HG03469 (cell line): ENCODE data around the gene BCAS4.
A peak's percentile ranks its signal among the peaks of the same experiment; 100 is the strongest.
"Not testable (repeated sequence)": the region's sequence is repeated elsewhere in the genome, so short reads cannot be mapped to it uniquely, and the experiment has no call there.

ENCODE experiments used
- ATAC-seq: cut with Tn5 transposase; IDR thresholded peaks from one replicate; pipeline ENCODE4 v1.9.1; 2021; ENCODE audit warnings: mild to moderate bottlenecking, moderate library complexity, moderate number of reproducible peaks; ENCODE audit not compliant: unreplicated experiment

Gene BCAS4

DNA sequence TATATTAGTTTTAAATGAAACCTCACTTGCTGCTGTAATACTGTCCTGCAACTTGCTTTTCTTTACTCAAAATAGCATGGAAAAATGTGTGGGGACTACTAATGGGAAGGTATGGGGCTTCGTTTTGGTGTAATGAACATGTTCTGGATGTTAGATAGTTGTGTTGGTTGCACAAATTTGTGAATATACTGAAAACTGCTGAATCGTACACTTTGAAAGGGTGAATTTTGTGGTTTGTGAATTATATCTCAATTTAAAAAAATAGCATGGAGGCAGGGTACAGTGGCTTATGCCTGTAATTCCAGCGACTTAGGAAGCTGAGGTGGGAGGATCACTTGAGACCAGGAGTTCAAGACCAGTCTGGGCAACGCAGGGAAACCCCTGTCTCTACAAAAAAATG is 2.3 kb downstream of the BCAS4 start:
- ATAC-seq, result no peak

DNA sequence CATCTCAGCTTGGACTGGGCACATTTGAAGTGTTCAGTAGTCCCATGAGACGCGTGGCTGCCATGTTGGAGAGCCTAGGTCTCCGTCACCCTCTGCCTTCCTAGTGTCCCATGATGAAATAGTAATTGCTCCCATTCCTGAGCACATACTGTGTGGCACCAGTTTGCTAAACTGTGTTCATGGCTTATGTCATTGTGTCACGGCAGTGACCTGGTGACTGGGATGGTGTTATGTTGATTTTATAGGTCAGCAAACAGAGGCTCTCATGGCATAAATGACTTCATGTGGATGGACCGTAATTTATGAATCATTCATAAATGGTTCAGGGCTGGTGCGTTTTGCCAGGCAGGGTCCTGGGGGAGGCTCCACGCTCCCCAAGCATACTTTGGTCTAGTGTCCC is 3.8 kb downstream of the BCAS4 start:
- ATAC-seq, result no peak

DNA sequence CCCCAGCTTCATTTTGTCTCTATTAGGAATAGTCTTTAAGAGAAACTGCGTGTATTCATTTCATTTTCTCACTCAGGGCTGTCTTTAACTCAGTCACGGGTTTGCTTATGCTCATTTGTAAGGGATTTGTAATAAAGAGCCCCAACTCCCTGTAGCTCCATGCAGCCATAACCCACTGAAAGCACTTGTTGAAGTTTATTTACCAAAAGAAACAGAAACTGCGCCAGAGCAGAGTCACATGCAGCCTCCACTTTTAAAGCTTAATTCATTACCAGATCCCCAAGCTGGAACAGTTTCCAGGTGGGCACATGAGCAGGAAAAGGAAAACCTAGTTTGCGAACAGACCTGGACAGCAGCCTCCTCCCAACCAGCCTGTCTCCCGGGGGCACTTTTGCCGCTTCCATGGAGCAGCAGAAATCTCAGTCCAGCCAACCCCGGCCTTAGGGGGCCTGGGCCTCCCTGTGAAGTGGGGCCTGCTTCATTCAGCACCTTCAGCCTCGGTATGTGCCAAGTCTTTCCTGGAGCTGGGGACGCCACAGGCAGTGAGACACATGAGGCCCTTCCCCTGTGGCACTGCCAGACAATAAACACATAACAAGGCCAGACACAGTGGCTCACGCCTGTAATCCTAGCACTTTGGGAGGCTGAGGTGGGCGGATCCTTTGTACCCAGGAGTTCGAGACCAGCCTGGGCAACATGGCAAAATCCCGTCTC is 4.5 kb downstream of the BCAS4 start:
- no peak for ATAC-seq

DNA sequence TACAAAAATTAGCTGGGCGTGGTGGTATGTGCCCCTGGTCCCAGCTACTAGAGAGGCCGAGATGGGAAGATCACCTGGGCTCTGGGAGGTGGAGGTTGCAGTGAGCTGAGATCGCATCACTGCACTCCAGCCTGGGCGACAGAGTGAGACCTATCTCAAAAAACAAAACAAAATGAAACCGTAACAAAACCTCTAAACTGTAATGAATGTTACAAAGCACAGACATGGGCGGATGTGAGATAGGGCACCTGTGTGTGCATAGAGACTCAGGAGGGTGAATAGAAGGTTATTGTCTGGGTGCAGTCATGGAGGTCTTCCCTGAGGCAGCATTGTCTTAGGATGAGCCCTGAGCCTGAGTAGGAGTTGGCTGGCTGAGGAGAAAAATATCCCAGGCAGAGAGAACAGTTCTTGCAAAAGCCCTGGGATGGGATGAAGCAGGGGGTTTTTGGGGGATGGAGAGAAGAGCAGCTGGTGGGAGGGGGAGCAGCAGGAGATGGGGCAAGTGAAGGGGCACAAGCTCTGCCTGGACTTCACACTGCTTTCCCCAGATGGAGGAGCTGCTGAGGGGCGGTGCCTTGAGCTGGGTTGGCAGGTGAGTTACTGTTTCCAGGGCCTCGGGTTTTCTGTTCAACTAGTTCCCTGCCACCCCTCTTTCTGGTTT is 5.2 kb downstream of the BCAS4 start:
- ATAC-seq, result peak; percentile 25

DNA sequence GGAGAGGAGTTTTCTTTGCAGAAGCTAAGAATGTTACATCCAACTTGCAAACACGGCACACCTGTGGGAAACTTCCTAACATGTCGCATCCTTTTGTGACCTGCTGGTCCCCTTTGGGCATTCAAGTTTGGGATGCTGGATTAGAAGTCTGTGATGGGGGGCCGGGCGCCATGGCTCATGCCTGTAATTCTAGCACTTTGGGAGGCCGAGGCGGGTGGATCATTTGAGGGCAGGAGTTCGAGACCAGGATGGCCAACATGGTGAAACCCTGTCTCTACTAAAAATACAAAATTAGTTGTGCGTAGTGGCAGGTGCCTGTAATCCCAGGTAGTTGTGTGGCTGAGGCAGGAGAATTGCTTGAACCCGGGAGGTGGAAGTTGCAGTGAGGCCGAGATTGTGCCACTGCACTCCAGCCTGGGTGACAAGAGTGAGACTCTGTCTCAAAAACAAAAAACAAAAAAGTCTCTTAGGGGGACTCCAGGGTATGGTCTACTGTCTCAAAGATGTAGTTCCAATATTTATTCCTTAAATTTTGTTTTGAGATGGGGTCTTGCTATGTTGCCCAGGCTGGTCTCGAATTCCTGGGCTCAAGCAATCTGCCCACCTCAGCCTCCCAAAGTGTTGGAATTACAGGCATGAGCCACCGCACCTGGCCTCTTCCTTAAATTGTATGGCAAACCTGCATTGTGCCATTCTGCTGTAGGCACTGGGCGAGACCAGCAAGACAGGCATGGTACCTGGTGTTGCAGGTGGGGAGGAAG is 6.3 kb downstream of the BCAS4 start:
- not testable (repeated sequence) for ATAC-seq

DNA sequence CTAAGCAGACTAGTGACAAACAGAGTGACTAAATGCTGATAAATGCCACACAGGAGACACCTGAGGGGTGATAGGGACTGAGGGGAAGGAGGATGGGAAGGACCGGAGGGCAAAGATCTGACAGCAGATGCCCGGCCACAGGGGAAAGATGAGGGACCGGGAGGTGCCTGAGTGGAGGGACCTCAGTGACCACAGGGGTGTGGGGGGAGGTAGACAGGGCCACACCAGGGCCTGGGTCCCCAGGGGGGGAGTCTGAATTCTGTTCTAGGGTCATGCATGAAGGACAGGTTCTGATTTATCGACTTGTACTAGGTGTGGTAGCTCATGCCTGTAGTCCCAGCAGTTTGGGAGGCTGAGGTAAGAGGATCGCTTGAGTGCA is 6.9 kb downstream of the BCAS4 start:
- no peak for ATAC-seq

DNA sequence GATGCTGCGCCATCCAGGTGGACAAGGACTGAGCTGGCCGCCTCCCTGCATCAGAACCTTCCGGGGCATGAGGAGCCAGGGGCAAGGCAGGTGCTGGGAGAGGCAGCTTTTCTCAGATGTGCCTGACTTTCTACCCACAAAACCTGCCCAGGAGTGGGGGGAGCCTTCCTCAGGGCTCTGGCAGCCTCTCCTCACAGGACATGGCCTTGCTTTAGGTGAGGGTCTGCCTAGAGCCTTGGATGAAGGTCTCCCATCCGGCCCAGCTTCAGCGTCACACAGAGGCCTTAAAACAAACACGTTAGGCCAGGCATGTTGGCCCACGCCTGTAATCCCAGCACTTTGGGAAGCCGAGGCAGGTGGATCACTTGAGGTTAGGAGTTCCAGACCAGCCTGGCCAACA is 7.4 kb downstream of the BCAS4 start:
- no peak for ATAC-seq

DNA sequence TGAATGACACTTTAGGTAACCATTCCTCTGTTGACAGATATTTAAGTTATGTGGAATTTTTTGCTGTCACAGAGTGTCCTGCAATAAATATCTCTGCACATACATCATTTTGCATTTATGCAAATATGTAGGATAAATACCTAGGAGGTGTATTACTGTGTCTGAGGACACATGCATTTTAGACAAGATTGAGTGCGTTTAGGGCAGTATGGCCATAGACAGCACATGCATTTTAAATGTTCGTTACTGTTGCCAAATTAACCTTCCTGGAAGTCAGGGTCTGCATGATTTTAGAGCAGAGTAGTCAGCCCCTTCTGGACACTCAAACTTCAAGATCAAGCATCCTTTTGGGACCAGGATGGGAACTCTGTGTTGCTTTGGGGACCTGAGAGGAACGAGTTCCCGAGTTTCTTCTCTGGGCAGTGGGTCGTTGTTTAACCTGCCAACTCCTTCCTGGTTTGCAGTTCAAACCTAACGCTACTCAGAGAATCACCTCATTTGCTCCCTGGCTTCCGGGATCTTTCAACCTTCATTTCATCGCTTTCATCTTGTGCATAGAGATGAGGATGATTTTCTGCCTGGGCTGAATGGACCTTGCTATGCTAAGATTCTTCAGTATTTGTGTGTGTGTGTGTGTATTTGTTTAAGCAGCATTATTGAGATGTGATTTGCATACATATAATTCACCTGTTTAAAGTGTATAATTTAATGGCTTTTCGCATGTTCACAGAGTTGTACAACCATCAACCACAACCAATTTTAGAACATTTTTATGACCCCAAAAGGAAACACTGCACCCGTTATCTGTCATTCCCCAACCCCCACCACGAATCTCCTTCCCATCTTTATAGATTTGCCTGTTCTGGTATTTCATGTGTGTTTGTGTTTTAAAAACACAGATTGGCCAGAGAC is 9.8 kb downstream of the BCAS4 start:
- ATAC-seq, result no peak

DNA sequence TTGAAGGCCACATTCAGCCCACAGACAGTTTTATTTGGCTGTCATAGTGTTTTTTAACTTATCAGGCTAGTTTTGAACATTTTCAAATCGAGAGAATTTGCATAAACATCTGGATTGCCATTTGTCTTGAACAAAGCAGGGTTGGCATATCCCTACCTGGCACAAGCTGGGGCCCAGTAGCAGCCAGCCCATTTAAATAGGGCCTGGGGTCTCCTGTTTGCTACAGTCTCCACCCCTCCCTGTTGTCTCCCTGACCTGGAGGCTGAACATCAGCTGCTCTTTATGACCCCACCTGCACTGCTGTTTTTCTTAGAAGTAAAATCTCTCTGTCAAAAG is 10.5 kb downstream of the BCAS4 start:
- ATAC-seq, result no peak

DNA sequence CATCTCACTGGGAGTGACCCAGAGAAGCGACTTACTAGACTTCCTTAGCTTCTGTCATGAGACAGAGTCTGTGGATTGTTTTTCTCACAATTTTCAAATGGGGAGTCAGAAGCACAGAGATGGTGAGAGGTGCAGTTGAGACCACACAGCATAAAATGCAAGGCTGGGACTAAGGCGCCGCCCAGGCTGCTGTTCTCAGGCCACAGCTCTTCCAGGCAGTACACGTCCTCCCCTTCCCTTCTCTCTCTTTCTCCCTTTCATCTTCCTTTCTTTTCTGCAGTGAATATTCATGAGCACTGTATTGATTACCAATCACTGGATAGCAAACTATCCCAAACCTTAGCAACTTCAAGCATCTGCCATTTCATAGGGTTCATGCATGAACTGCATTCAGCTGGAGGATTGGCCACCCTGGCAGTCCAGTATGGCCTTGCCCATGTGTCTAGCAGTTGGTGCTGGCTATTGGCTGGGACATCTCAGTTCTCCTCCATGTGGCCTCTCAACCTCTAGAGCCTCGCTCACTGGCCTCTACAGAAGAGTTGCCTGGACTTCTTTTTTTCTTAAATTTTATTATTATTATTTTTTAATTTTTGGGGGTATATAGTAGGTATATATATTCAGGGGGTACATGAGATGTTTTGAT is 11.4 kb downstream of the BCAS4 start:
- no peak for ATAC-seq

DNA sequence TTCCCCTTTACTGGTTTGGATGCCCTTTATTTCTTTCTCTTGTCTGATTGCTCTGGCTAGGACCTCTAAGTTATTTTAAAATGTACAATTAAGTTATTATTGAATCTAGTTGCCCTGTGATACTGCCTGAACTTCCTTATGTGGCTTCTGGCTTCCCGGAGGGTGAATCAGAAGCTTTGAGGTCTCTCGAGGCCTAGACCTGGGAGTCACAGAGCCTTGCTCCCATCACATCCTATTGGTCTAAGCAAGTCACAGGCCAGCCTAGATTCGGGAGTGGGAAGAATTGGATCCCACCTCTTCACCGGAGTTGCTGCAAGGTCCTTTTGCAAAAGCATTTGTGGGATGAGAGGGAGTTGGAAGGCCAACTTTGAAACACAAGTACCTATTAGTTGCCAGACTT is 15.2 kb downstream of the BCAS4 start:
- no peak for ATAC-seq

DNA sequence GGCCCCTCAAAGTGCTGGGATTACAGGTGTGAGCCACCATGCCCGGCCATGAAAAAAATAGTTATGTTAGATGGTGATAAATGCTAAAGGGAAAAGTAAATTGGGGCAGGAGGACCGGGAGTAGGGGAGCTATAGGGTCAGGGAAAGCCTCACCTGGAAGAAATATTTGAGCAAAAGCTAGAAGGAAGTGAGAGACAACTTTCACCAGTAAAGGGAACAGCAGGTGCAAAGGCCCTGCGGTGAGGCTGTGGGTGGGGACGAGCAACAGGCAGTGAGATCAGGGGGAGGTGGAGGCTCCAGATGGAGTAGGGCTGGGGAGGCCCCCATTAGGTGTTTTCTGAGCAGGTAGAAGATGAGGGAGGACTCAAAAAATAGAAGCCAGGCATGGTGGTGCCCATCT is 16.0 kb downstream of the BCAS4 start:
- no peak for ATAC-seq

DNA sequence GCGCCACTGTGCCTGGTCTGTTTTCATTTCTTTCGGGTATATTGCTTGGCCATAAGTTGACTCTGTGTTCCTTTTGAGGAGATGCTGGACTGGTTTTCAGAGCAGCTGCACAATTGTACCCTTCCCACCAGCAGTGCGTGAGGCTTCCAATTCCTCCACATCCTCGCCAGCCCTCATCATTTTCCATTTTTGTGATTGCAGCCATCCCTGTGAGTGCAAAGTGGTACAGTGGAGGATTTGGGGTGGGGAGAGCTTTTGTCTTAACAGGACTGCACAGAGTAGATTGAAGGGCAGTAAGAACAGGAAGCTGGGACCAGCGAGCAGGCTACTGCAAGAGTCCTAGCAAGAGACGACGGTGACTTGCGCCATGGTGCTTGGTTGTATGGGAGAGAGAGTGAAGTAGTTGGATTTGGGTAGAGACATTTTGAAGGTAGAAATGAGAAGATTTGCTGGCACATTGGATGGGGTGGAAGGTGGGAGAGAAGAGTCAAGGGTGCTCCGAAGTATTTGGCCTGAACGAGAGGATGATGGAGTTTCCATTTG is 18.3 kb downstream of the BCAS4 start:
- ATAC-seq, result no peak

DNA sequence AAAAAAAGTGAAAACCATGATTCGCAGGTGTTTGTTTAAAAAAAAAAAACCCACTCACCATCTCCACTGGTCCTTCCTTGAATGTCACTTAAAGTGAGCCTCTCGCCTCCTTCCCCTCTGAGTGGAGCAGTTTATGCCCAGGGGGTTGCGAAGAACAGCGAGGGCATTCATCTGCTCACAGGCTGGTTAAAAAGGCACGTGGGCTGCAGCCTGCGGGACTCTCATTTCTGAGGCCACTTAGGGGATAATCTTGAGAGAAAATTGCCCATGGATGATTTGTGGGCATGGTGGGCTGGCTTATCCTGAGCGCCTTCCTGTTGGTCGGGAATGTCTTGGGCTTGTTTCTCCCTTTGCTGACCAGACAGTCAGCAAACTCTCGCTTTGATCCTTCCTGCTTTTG is 18.9 kb downstream of the BCAS4 start:
- ATAC-seq, result no peak

DNA sequence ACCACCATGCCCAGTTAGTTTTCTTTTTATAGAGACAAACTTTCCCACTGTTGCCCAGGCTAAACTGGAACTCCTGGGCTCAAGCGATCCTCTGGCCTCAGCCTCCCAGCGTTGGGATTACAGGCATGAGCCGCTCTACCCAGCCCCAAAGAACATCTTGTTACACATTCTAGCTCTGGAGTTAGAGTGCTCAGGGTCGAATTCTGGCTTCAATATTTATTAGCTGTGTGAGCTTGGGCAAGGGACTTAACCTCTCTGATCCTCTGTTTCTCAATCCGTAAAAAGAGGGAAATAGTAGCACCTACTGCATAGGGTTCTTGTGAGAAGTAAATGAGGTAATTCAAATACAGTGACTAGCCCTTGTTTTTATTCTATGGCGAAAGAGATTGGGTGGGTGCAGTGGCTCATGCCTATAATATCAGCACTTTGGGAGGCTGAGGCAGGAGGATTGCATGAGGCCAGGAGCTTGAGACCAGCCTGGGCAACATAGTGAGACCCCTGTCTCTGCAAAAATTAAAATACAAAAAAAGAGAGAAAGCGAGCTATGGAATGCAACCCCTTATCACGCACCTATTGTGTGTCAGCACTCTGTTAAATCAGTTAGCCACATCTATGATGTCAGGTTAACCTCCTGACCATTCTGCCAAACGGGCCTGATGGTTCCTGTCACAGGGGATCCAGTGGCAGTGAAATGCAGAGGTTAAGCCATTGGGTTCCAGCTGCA is 19.7 kb downstream of the BCAS4 start:
- no peak for ATAC-seq

DNA sequence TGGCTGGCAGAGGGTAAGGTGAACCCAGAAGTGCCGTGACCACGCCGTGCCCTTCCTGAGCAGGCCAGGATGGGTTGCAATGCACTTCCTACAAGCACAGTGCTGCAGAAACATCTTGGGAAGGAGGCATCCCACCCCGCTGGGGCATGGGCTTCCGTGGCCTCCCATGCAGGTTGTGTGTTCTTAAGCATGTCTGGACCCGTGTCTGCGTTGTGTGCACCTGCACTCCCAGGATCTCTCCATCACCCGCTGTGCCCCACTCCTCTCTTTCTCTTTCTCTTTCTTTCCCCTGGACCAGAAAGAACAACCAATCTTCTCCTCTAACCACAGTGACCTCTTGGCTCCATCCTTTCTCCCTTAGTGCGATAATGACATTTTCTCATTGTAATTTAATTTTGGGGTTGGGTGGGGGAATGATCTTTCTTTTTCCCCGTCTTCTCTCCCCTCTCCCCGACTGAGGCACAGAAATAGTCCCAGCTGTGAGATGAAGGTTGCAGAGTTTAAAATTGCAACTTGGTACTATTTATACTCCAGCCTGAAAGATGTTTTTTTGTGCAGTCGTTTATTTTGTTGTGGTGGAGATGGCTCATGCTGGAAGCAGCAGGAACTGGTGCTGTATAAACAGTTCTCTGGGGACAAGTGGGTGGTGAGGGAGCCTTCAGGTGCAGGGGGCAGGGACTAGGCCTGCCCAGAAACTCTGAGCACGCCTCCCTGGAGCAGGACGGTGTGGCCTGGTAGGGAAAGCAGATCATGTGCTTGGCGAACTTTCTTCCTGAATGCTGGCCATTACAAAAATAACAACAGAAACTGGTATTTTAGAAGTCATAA is 20.5 kb downstream of the BCAS4 start:
- no peak for ATAC-seq

DNA sequence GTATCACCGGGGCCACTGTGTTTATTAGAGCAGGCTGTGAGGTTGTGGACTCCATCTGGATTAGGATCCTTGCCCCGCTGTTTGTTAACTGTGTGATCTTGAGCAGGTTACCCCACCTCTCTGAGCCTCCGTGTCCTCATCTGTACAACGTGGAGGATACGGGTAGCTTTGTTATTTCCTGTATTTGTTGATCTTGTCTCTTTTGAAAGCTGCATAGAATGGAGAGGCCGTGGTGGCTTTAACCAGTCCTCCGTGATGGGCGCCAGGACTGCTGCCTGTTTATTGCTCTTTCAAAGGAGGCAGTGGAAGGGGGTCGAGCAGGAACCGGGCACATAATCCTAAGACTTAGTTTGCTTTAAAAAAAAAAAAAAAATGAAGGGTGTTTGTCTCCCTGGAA is 22.9 kb downstream of the BCAS4 start:
- ATAC-seq, result no peak

DNA sequence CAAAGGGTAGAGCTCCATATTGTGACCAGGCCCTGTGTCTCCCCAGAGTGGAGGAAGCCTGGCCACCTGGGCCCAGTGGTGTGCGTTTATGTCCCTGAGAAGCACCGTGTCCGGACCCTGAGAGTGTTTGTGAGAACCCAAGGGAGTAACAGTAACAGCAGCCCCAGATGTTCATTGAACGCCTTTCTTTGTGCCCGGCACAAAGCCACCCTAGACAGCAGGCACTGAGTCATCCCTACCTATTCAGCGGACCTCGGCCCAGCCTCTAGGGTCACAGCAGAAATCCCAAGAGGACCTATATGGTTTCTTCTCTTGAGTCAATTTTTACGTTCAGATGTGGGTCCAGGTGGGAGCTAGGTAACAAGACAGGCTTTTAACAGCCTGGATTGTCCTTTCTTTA is 24.5 kb downstream of the BCAS4 start:
- ATAC-seq, result peak; percentile 30
